Stimulated activated naive CD8-positive, alpha-beta T cell treated with anti-CD3 and anti-CD28 coated beads, Interleukin-15, Interleukin-2, amounts not matched to agents 100 ng/mL and 50 ng/mL, for 24 hours (primary cell): ENCODE measurements around the gene EYA4.

Source experiments
- H3K27ac Mint-ChIP-seq: one replicate; pipeline ENCODE4 v1.8.0; 2021; ENCODE audit warnings: mild to moderate bottlenecking, mixed read lengths
- H3K27me3 Mint-ChIP-seq: one replicate; pipeline ENCODE4 v1.8.0; 2021; ENCODE audit warnings: mixed read lengths
- H3K36me3 Mint-ChIP-seq: one replicate; pipeline ENCODE4 v1.8.0; 2021; ENCODE audit warnings: low read depth, mixed read lengths
- H3K4me1 Mint-ChIP-seq: one replicate; pipeline ENCODE4 v1.8.0; 2021; ENCODE audit warnings: low read depth, mixed read lengths
- H3K4me3 Mint-ChIP-seq: one replicate; pipeline ENCODE4 v1.8.0; 2021; ENCODE audit warnings: mild to moderate bottlenecking, mixed read lengths
- H3K9me3 Mint-ChIP-seq: one replicate; pipeline ENCODE4 v1.8.0; 2021; ENCODE audit warnings: mixed read lengths

EYA4 gene

DNA sequence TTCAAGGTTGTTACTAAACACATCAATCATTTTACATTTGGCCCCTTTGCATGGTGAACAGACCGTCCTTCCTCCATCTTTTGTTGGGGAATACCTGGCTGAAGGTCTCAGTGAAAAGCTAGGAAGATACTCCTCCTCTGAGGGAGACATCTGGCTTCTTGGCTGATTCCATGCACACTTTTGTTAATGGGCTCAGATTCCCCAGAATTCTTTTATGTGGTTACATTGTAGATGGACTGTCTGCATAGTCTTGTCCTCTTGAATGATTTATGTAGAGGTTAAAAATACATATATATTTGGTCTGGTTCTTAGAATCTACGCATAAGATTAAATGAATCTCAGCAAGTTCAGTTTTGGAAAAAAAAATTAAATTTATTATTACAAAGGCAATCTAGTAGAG is 167.0 kb downstream of the EYA4 start:
- no peak overlapping the region for H3K27ac Mint-ChIP-seq
- peaks cover 3% of the 10 kb centered on the region for H3K9me3 Mint-ChIP-seq
- H3K4me3 Mint-ChIP-seq, result no peak overlapping the region
- H3K36me3 Mint-ChIP-seq, result no peaks in the 10 kb centered on the region
- H3K27me3 Mint-ChIP-seq, result no peaks in the 10 kb centered on the region
- H3K4me1 Mint-ChIP-seq, result no peaks in the 10 kb centered on the region

DNA sequence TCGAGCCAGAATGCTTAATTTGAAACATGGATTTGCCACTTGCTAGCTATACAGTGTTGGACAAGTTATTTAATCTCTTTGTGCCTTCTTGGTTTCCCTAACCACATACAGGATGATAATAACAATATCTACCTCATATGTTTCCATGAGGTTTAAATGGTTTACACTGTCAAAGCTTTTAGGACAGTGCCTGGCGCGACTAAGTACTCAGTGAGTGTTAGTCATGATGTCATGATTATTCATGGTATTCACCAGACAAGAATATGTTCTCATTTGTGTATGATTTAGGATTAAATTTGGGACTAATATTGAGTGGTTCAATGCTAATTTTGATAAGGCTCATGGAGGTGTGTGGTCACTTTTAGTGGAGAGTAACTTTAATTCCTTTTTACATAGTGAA is 167.4 kb downstream of the EYA4 start:
- Mint-ChIP-seq H3K4me3 (no peak overlapping the region), H3K27ac (no peak overlapping the region), H3K9me3 (peaks cover 3% of the 10 kb centered on the region), H3K4me1 (no peaks in the 10 kb centered on the region), H3K27me3 (no peaks in the 10 kb centered on the region), H3K36me3 (no peaks in the 10 kb centered on the region)

DNA sequence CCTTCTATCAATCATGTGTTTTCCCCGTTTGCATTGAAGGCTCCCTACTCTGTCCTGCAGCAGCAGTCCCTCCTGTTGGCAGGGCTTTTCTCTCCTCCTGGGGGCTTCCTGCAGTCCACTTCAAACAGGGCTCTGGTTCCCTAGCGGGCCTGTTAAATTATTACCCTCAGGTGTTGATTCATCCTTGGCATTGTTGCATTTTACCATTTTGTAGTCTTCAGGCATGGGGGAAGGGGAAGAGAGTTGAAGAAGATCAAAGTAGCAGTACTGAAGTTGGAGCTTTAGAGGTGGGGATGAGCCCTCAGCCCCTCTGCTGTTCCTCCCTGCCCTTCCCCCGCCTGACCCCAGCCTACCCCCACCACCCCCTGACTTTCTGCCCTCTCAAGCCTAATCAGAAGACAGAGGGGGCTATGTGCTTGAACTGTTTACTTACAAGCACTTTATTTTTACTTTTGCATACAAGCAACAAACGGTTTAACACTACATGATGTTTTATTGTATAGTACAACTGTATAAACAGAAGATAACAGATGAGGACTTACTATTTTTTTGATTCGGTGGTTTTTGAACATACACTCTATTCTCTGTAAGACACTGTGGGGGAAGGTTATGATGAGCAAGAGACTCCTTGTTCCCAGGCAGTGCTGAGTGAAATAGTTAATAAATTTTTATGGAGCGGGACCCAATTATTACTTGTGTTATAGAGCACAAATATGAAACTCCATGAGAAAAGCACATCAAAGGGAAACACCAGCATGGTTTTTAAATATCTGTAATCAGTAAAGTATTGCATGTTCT is 169.7 kb downstream of the EYA4 start:
- Mint-ChIP-seq H3K36me3 (no peaks in the 10 kb centered on the region), H3K27ac (no peak overlapping the region), H3K4me3 (no peak overlapping the region), H3K9me3 (peaks cover 3% of the 10 kb centered on the region), H3K27me3 (no peaks in the 10 kb centered on the region), H3K4me1 (no peaks in the 10 kb centered on the region)

DNA sequence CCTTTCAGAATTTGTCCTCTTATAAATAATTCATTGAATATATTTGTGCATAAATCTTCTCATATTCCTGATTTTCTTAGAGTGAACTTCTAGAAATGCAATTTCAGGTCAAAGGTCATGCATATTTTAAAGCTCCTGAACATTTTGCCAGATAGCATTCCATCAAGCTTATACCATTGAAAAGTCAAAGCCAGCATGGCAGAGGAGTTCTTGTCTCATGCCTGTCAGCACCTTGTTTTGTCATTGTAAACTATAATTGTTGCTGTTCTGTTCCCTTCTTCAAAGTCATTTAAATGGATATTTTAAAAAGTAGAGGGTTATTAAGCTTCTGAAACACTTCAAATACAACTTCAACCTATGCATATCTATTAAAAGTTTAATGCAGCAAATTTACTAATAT is 170.6 kb downstream of the EYA4 start:
- Mint-ChIP-seq H3K4me3 (no peak overlapping the region), H3K27ac (no peak overlapping the region), H3K9me3 (no peaks in the 10 kb centered on the region), H3K27me3 (no peaks in the 10 kb centered on the region), H3K4me1 (no peaks in the 10 kb centered on the region), H3K36me3 (no peaks in the 10 kb centered on the region)

DNA sequence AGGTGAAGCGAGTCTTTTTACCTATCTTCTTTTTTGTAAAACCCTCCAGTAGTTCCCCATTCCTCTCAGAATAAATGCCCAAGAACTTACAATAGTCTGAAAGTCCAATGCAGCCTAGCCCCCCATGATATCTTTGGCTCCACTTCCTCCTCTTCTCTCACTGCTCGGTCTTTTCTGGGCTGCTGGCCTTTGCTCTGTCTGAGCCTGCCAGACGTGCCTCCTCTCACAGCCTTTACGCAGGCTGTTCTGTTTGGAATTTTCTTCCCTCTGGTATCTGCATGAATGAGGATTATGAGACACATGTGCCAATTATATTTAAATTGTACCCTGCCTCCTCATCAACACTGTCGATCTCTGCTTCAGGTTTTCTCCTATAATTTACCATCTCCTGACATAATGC is 174.1 kb downstream of the EYA4 start:
- Mint-ChIP-seq H3K27me3 (no peaks in the 10 kb centered on the region), H3K36me3 (no peaks in the 10 kb centered on the region), H3K9me3 (no peaks in the 10 kb centered on the region), H3K4me1 (no peaks in the 10 kb centered on the region), H3K4me3 (no peak overlapping the region), H3K27ac (no peak overlapping the region)

DNA sequence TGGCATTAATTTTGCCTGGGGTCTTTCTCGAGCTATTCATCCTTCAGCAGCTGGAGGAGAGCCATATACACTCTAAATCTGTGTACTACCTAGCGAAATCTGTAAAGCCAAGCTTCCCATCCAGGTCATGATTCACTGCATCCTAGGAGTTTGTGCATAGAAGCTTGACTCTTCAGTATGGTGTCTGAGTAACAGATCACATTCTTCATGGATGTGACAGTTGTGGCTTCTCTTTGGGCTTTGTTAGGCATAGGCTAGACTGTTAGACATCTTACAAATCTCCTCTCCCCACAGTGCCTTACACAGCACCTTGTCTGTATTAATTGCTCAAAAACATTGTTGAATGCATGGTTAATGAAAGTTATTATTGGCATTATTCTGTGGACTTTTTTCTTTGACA is 177.0 kb downstream of the EYA4 start:
- Mint-ChIP-seq H3K9me3 (no peaks in the 10 kb centered on the region), H3K4me1 (no peaks in the 10 kb centered on the region), H3K27me3 (no peaks in the 10 kb centered on the region), H3K4me3 (no peak overlapping the region), H3K27ac (no peak overlapping the region), H3K36me3 (no peaks in the 10 kb centered on the region)

DNA sequence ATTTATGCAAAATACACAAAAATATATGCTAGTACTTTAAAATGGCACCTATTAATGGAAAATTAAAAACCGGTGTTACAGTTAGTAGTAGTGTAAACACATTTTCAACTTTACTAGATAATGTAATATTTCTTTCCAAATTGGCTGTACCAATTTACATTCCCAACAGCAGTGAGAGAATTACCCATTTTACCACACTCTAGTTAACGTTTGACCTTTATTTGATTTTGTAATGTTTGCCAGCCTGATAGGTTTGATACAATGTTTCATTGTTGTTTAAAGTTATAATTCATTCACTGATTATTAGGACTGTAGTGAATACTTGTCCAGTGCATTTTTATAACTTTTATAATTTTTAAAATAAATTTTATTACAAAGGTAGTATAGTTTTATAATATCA is 182.1 kb downstream of the EYA4 start:
- Mint-ChIP-seq H3K27me3 (no peaks in the 10 kb centered on the region), H3K36me3 (no peaks in the 10 kb centered on the region), H3K4me1 (no peaks in the 10 kb centered on the region), H3K9me3 (no peaks in the 10 kb centered on the region), H3K27ac (no peak overlapping the region), H3K4me3 (no peak overlapping the region)

DNA sequence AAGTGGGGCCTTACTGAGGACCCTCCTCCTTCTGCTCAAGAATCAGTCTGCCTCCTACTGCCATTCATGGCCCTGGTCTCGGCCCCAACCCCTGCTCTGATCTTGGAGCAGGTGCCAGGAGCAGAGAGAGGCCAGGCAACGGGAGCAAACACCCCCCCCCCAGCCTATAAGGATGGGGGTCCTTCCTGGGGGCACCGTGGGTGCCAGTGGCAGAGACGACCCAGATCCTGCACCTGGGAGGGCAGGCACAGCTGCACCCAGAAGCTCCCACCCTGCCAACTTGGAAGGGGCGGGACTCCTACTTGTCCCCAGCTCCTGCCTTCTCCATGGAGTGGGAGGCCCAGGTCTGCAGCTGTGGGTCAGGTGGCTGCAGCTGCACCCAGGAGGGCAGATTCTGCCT is 183.2 kb downstream of the EYA4 start:
- no peaks in the 10 kb centered on the region for H3K9me3 Mint-ChIP-seq
- H3K4me1 Mint-ChIP-seq, result no peaks in the 10 kb centered on the region
- no peaks in the 10 kb centered on the region for H3K27me3 Mint-ChIP-seq
- H3K27ac Mint-ChIP-seq, result no peak overlapping the region
- H3K36me3 Mint-ChIP-seq, result no peaks in the 10 kb centered on the region
- H3K4me3 Mint-ChIP-seq, result no peak overlapping the region

DNA sequence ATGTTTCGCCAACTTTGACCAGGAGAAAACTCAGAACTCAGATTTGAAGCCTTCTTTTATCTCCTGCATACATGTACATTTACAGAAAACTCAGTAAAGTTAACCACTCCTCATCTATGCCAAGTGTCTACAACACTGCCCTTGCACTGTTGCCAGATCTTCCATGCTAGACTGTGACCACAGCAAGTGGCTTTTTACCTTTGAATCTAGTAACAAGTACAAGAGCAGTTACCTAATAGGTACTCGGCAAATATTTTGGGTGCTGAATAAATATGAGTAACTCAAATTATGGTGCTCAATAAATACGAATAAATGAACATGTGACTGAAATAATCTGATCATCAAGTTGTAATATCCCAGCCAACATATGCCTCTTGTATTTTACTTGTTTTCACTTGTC is 184.9 kb downstream of the EYA4 start:
- Mint-ChIP-seq H3K9me3 (no peaks in the 10 kb centered on the region), H3K36me3 (no peaks in the 10 kb centered on the region), H3K27me3 (no peaks in the 10 kb centered on the region)

DNA sequence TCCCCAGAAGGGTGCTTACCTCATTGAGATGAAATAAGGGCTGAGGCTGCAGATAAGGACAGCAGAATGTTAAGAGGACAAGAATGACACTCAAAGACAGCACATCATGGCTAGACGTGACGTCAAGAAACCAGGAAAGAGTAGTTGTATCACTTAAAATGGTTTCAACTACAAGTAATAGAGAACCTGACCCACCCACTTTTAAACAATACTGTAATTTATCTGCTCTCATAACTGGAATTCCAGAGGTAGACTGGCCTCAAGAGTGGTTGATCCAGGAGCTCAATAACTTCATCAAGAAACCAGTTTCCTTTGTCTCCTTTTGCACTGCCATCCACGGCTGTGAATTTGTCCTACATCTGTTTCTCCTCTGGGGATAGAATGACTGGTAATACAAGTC is 187.1 kb downstream of the EYA4 start:
- Mint-ChIP-seq H3K36me3 (no peaks in the 10 kb centered on the region), H3K4me3 (no peak overlapping the region), H3K27me3 (no peaks in the 10 kb centered on the region), H3K27ac (no peak overlapping the region), H3K9me3 (no peaks in the 10 kb centered on the region), H3K4me1 (no peaks in the 10 kb centered on the region)

More for the DNA sequence above, 184.9 kb downstream of the EYA4 start:
- Mint-ChIP-seq H3K27ac (no peak overlapping the region), H3K4me1 (no peaks in the 10 kb centered on the region), H3K4me3 (no peak overlapping the region)

DNA sequence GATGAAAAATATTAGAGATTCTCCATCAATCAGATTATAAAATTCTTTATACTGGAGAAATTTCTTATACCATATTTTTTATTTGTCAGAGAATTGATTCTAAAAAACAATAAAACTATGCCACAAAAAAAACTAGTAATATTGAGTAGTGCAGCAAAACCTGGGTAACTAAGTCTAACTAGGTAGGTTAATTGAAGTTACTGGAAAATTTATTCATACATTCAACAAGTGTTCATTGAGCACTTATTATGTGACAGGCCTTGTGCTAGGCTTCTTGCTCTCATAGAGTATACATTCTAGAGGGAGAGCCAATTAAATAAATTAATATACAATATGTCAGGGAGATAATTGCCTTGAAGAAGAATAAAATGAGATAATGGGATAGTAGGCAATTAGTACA is 189.4 kb downstream of the EYA4 start:
- H3K27me3 Mint-ChIP-seq, result no peaks in the 10 kb centered on the region
- no peaks in the 10 kb centered on the region for H3K36me3 Mint-ChIP-seq
- no peaks in the 10 kb centered on the region for H3K9me3 Mint-ChIP-seq
- H3K27ac Mint-ChIP-seq, result no peak overlapping the region
- H3K4me1 Mint-ChIP-seq, result no peaks in the 10 kb centered on the region
- H3K4me3 Mint-ChIP-seq, result no peak overlapping the region

DNA sequence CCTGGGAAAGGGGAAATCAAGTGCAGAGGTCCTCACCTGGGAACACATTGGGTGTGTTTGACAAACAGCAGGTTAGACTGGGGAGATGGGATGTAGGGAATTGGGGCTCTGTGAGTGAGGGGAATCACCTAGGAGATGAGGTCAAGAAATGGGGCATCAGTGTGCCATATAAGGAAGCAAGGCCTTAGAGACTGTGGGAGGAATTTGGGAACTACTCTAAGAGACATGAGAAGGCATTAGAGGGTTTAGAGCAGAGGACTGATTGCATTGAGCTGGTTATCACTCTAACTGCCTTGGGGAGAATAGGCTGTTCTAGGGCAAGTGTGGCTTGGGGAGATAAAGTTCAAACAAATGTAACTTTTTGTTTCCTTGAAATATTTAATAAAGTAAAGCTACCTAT is 189.9 kb downstream of the EYA4 start:
- Mint-ChIP-seq H3K4me1 (no peaks in the 10 kb centered on the region), H3K27me3 (no peaks in the 10 kb centered on the region), H3K4me3 (no peak overlapping the region), H3K9me3 (no peaks in the 10 kb centered on the region), H3K36me3 (no peaks in the 10 kb centered on the region), H3K27ac (no peak overlapping the region)

DNA sequence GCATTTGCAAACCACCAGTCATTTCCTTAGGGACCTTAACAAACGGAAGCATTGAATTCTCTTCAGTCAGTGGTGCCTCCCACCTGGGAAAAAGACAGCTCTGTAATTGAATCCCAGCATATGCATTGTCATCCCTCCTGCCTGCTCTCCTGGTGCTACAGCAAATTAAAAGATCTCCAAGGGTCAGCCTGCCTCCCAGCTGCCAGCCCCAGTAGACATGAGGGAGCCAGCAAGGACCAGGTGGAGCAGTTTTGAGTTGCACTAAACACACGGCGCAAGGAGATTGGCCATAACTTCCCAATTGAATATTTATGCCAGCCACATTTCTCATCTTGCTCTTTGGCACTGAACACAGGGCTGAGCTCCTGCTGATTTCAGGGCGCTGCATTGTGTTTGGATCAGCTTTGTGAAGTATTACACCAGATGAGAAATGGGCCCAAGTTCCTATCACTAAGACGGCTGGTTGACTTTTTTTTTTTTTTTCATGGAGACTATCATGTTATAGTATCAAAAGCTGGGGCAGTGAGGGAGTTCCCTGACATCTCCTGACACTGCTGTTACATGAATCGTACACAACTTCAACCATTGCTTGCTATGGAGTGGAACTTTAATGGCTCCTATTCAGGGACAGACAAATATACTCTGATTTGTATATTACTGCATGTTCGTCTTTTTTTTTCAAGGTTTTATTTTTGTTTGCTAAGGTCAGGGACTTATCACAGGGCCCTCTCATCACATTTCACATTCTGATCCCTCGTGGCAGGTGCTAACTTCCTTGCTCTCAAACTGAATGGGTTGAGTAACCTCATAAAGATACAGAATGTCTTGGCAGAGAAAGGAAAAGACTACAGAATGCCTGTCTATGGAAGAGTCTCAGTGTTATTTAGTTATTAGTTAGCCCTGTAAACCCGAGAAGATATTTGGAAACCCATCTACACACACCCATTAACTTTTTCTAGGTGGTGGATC is 191.1 kb downstream of the EYA4 start:
- Mint-ChIP-seq H3K27me3 (no peaks in the 10 kb centered on the region), H3K9me3 (no peaks in the 10 kb centered on the region), H3K4me1 (no peaks in the 10 kb centered on the region), H3K4me3 (no peak overlapping the region), H3K36me3 (no peaks in the 10 kb centered on the region), H3K27ac (no peak overlapping the region)

DNA sequence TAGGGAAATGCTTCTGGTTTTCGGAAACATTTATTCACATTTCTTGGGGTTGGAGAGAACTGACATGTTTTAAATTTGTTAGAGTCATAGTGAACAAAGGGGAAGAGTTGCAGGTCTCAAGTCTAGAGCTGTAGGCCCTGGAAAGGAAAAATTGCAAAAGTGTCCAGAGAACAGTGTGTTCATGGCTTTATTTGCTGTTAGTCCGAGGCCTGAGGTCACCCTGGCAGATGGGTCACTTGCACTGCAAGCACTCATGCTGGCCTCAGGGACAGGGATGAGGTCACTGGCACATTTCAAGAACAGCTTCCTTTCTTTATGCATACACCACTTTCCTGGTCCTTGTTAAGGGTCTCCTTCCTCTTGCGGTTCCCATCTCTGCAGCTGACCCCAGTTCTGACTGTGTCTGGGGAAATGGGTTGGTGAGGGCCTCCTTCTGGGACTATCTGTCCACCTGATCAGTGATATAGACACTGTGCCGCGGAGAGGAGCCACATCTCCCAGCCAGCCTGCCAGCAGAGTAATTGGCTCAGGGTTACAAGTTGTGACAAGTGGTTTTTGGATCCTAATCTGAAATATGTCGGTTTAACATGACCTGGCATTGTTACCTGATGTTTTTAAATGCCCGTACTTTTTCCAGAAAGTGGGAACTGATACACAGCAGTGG is 194.0 kb downstream of the EYA4 start:
- Mint-ChIP-seq H3K4me1 (no peaks in the 10 kb centered on the region), H3K36me3 (no peaks in the 10 kb centered on the region), H3K27me3 (no peaks in the 10 kb centered on the region), H3K27ac (no peak overlapping the region), H3K4me3 (no peak overlapping the region), H3K9me3 (no peaks in the 10 kb centered on the region)

DNA sequence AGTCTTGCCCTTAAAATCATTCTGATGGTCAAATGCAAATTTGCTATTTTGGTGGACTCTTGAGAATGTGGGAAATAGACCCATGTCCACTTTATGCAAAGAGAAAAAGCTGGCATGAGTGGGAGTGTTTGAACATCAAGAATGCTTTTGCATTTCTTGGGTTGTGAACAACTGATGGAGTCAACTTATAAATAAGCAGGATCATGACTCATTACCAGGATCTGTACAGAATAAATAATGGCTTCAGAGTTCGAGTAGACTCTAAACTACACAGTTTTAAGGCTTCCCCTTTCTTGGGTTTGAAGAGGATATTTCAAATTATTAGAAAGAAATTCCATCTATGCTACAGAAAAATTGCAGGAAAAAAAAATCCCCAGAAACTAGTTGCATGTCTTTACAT is 195.5 kb downstream of the EYA4 start:
- no peaks in the 10 kb centered on the region for H3K4me1 Mint-ChIP-seq
- H3K9me3 Mint-ChIP-seq, result no peaks in the 10 kb centered on the region
- no peak overlapping the region for H3K4me3 Mint-ChIP-seq
- no peaks in the 10 kb centered on the region for H3K27me3 Mint-ChIP-seq
- no peaks in the 10 kb centered on the region for H3K36me3 Mint-ChIP-seq
- no peak overlapping the region for H3K27ac Mint-ChIP-seq
